Measurements from ENCODE around the gene GMPR. TPM values are rescaled to one million over a fixed set of nuclear protein-coding genes. Genes with fewer than 3 reads are reported as not detected.

GMPR gene
- total and polyA plus RNA-seq, 10 of the 15 experiments (the other 5 are each of a cell fraction or from before 2014, with no cell fraction given), result 0.15 to 1.8 (median 0.49) TPM; not detected in 1

DNA sequence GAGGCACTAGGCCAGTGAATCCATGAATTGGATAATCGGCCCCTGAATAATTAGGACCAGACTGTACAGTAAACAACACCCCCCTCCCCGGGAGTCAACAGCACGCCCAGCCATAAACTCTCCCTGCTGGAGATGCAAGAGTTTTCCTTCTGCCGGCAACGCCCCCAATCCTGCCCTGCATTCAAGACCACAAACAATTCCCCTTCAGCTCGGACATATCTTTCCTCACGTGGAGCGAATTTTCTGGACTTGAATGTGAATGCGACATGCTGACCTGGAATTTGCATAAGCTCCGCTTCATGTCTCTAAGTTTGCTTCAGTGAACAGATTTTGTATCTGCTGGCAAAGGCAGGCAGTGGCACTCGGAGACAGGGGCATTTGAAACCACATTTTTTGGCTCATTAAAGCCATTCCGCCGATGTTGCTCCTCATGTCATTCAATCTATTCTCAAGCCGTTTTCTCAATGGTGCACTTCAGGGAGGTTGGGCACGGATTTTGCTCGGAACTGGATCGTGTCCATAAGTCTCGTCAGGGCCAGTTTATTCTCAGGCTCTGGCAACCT lies 38.0 kb upstream of the GMPR start (continued):
- TF ChIP-seq, protein P1, sequence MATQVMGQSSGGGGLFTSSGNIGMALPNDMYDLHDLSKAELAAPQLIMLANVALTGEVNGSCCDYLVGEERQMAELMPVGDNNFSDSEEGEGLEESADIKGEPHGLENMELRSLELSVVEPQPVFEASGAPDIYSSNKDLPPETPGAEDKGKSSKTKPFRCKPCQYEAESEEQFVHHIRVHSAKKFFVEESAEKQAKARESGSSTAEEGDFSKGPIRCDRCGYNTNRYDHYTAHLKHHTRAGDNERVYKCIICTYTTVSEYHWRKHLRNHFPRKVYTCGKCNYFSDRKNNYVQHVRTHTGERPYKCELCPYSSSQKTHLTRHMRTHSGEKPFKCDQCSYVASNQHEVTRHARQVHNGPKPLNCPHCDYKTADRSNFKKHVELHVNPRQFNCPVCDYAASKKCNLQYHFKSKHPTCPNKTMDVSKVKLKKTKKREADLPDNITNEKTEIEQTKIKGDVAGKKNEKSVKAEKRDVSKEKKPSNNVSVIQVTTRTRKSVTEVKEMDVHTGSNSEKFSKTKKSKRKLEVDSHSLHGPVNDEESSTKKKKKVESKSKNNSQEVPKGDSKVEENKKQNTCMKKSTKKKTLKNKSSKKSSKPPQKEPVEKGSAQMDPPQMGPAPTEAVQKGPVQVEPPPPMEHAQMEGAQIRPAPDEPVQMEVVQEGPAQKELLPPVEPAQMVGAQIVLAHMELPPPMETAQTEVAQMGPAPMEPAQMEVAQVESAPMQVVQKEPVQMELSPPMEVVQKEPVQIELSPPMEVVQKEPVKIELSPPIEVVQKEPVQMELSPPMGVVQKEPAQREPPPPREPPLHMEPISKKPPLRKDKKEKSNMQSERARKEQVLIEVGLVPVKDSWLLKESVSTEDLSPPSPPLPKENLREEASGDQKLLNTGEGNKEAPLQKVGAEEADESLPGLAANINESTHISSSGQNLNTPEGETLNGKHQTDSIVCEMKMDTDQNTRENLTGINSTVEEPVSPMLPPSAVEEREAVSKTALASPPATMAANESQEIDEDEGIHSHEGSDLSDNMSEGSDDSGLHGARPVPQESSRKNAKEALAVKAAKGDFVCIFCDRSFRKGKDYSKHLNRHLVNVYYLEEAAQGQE (IDR thresholded peaks at IDR 0.05; ENCODE audit: low read depth, low read length), result no peak
- TF ChIP-seq POLR2AphosphoS5 (IDR thresholded peaks at IDR 0.05; ENCODE audit: low read length) (no peak), STAT1 (conservative IDR thresholded peaks at IDR 0.05) (no peak)

DNA sequence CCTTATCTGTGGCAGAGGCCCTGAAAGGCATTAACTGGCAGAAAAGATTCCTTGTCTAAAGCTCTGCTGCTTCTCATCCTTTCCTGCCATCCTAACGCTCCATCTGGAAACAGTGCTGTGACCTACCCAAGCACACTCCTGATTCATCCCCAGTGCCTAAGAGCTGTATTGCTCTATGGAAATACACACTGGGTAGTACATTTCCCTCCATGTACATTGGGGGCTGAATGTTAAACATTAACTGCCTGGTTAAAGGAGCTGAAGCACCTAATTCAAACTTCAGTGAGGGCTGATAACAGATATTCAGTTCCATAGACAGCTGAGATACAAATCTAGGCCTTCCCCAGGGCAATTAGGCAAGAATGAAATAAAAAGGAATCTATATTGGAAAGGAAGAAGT lies 36.7 kb upstream of the GMPR start:
- intact Hi-C loops (cut with micrococcal nuclease; ENCODE audit: unreplicated experiment), result no loop called here

More for the DNA sequence above, 36.7 kb upstream of the GMPR start:
- TF ChIP-seq CHD4 (IDR thresholded peaks at IDR 0.05) (no peak), RFX5 (IDR thresholded peaks at IDR 0.05; ENCODE audit: low read depth, low read length) (no peak), BACH1 (IDR thresholded peaks at IDR 0.05; ENCODE audit: borderline replicate concordance) (no peak), CHD1 (IDR thresholded peaks at IDR 0.05; ENCODE audit: low read depth, low read length) (no peak), RUNX3 (IDR thresholded peaks at IDR 0.05; ENCODE audit: low read length) (no peak), WRNIP1 (IDR thresholded peaks at IDR 0.05; ENCODE audit: borderline replicate concordance, low read depth, low read length) (no peak), SMAD5 (IDR thresholded peaks at IDR 0.05; ENCODE audit: low read depth) (no peak)
- TF ChIP-seq, protein P1 (IDR thresholded peaks at IDR 0.05; ENCODE audit: low read depth, low read length), result no peak
- RAD21 ChIA-PET (ENCODE audit: unreplicated experiment), result interaction anchor here (0.9 to 2.5 kb wide), 4 partner anchors 18 to 519 kb away, joined by 3 to 10 read pairs (median 4); no protein-coding TSS in a partner anchor
- POLR2A ChIA-PET, result interaction anchor here (0.5 to 1.0 kb wide), 4 partner anchors 19 to 506 kb away, joined by 3 to 4 read pairs (median 4); no protein-coding TSS in a partner anchor
- WGBS (ENCODE audit: insufficient coverage, insufficient replicate concordance, low lambda C conversion rate, missing lambda C conversion rate), result 100% methylated on average over 1 of the region's 1 CpG
- no peak for DNase-seq (ENCODE audit: low read depth, low spot score)
- Histone ChIP-seq H3K4me2 (ENCODE audit: control insufficient read depth, insufficient read depth) (no peak overlapping the region), H3K9ac (ENCODE audit: control insufficient read depth, insufficient read depth, low read length) (no peak overlapping the region), H3K27ac (ENCODE audit: control insufficient read depth, insufficient read depth) (no peak overlapping the region), H4K20me1 (ENCODE audit: control insufficient read depth, insufficient read depth) (no peaks in the 10 kb centered on the region), H3K27me3 (replicated peaks in 1 of 2; ENCODE audit: control insufficient read depth in 2 of 2, insufficient read depth in 2 of 2, low read length in 1 of 2) (no peaks in the 10 kb centered on the region), H3K36me3 (ENCODE audit: control insufficient read depth in 2 of 2, insufficient read depth in 2 of 2, low read length in 1 of 2) (no peaks in the 10 kb centered on the region), H2AFZ (ENCODE audit: control insufficient read depth, low read depth, low read length) (no peak overlapping the region), H3K9me3 (replicated peaks; ENCODE audit: control insufficient read depth, insufficient read depth, low read length) (no peaks in the 10 kb centered on the region), H3K4me3 (no peak overlapping the region), H3K79me2 (ENCODE audit: control insufficient read depth, insufficient read depth, low read length) (no peaks in the 10 kb centered on the region), H3K4me1 (ENCODE audit: control insufficient read depth, insufficient read depth, low read length) (peaks cover 16% of the 10 kb centered on the region)
- no TSS peak for BruUV-seq (replicated peaks)
- SMC1A ChIA-PET (ENCODE audit: uncharacterized antibody, unreplicated experiment), result interaction anchor here (0.5 to 5.4 kb wide), 5 partner anchors 8 to 858 kb away, joined by 3 to 29 read pairs (median 3); no protein-coding TSS in a partner anchor
- CTCF ChIA-PET, result interaction anchor here (0.9 to 11.7 kb wide), 4 partner anchors 8 to 510 kb away, joined by 3 to 130 read pairs (median 4); no protein-coding TSS in a partner anchor
- ATAC-seq, result no peak
- no peak for FAIRE-seq
- in situ Hi-C loops (cut with MboI), result no loop called here
